ENCODE measurements around the gene WNT11. TPM values are rescaled to one million over a fixed set of nuclear protein-coding genes. Genes with fewer than 3 reads are reported as not detected.
A peak's percentile ranks its signal among the peaks of the same experiment; 100 is the strongest.

The WNT11 gene
- total RNA-seq, result 1 to 10 TPM; 1.4 to 2.1 TPM

GRCh38 chr11:76206327-76207081 is at the start of gene WNT11:
Gene WNT11, minus strand, starts transcription at chr11:76206502. Its CDS starts 95 bp downstream, at chr11:76206407.
- Mint-ChIP-seq H3K27ac (peak within 1 kb of the TSS; percentile 40), H3K4me1 (peaks cover 14% of the 10 kb centered on the region), H3K9me3 (no peaks in the 10 kb centered on the region), H3K27me3 (peaks cover 43% of the 10 kb centered on the region), H3K36me3 (no peaks in the 10 kb centered on the region), H3K4me3 (peak within 1 kb of the TSS; percentile 84)
- ATAC-seq (ENCODE audit: low read depth) (no peak), DNase-seq (peak; percentile 58)
- POLR2A ChIA-PET, result interaction anchor here (1.3 to 4.8 kb wide), 4 partner anchors 24 to 174 kb away, joined by 4 to 47 read pairs (median 18); partner anchors contain the start of genes GVQW3 and THAP12

GRCh38 chr11:76253416-76253815 is 47.1 kb upstream of the WNT11 start:
- DNase-seq (no peak), ATAC-seq (ENCODE audit: low read depth) (no peak)
- Mint-ChIP-seq H3K36me3 (no peaks in the 10 kb centered on the region), H3K4me1 (peaks cover 1% of the 10 kb centered on the region), H3K4me3 (no peak overlapping the region), H3K27ac (no peak overlapping the region), H3K27me3 (peaks cover 5% of the 10 kb centered on the region), H3K9me3 (peaks cover 5% of the 10 kb centered on the region)
- POLR2A ChIA-PET, result no interaction called here

- H3K4me3 Mint-ChIP-seq, result no peak overlapping the region
- peaks cover 1% of the 10 kb centered on the region for H3K4me1 Mint-ChIP-seq
- no peaks in the 10 kb centered on the region for H3K36me3 Mint-ChIP-seq
- DNase-seq, result no peak
- no peak overlapping the region for H3K27ac Mint-ChIP-seq
- peaks cover 2% of the 10 kb centered on the region for H3K27me3 Mint-ChIP-seq
- ATAC-seq (ENCODE audit: low read depth), result no peak
- peaks cover 5% of the 10 kb centered on the region for H3K9me3 Mint-ChIP-seq
- POLR2A ChIA-PET, result no interaction called here
Measured at GRCh38 chr11:76252631-76253070, 46.3 kb upstream of the WNT11 start.

- H3K27ac Mint-ChIP-seq, result no peak overlapping the region
- POLR2A ChIA-PET, result no interaction called here
- ATAC-seq (ENCODE audit: low read depth) (no peak), DNase-seq (no peak)
- H3K9me3 Mint-ChIP-seq, result peaks cover 5% of the 10 kb centered on the region
- H3K4me3 Mint-ChIP-seq, result no peak overlapping the region
- H3K27me3 Mint-ChIP-seq, result peaks cover 3% of the 10 kb centered on the region
- peaks cover 1% of the 10 kb centered on the region for H3K4me1 Mint-ChIP-seq
- no peaks in the 10 kb centered on the region for H3K36me3 Mint-ChIP-seq
Measured at GRCh38 chr11:76251576-76251975, 45.3 kb upstream of the WNT11 start.

- POLR2A ChIA-PET, result interaction anchor here (0.6 kb wide), 1 partner anchor 37 kb away, joined by 4 read pairs; no protein-coding TSS in a partner anchor
- Mint-ChIP-seq H3K36me3 (no peaks in the 10 kb centered on the region), H3K4me1 (peaks cover 1% of the 10 kb centered on the region), H3K27me3 (peaks cover 3% of the 10 kb centered on the region), H3K27ac (no peak overlapping the region), H3K4me3 (no peak overlapping the region), H3K9me3 (peaks cover 5% of the 10 kb centered on the region)
- ATAC-seq (ENCODE audit: low read depth) (no peak), DNase-seq (no peak)
Measured at GRCh38 chr11:76251226-76251575, 44.9 kb upstream of the WNT11 start.

- ATAC-seq (ENCODE audit: low read depth) (no peak), DNase-seq (no peak)
- Mint-ChIP-seq H3K27me3 (peaks cover 3% of the 10 kb centered on the region), H3K4me3 (no peak overlapping the region), H3K36me3 (no peaks in the 10 kb centered on the region), H3K4me1 (peaks cover 1% of the 10 kb centered on the region), H3K27ac (no peak overlapping the region), H3K9me3 (peaks cover 5% of the 10 kb centered on the region)
- POLR2A ChIA-PET, result interaction anchor here (0.6 kb wide), 1 partner anchor 37 kb away, joined by 4 read pairs; no protein-coding TSS in a partner anchor
Measured at GRCh38 chr11:76250520-76251225, 44.4 kb upstream of the WNT11 start.

GRCh38 chr11:76249195-76249741 is 43.0 kb upstream of the WNT11 start:
- no peak overlapping the region for H3K27ac Mint-ChIP-seq

GRCh38 chr11:76248210-76248609 is 41.9 kb upstream of the WNT11 start:
- ATAC-seq (ENCODE audit: low read depth) (no peak), DNase-seq (no peak)
- POLR2A ChIA-PET, result no interaction called here
- Mint-ChIP-seq H3K36me3 (no peaks in the 10 kb centered on the region), H3K9me3 (peaks cover 5% of the 10 kb centered on the region), H3K27ac (no peak overlapping the region), H3K4me1 (no peaks in the 10 kb centered on the region), H3K4me3 (no peak overlapping the region), H3K27me3 (peaks cover 3% of the 10 kb centered on the region)

More at GRCh38 chr11:76249195-76249741, 43.0 kb upstream of the WNT11 start:
- H3K27me3 Mint-ChIP-seq, result peaks cover 3% of the 10 kb centered on the region
- no peak for DNase-seq
- peaks cover 1% of the 10 kb centered on the region for H3K4me1 Mint-ChIP-seq
- POLR2A ChIA-PET, result no interaction called here
- no peaks in the 10 kb centered on the region for H3K36me3 Mint-ChIP-seq
- H3K4me3 Mint-ChIP-seq, result no peak overlapping the region
- H3K9me3 Mint-ChIP-seq, result peaks cover 5% of the 10 kb centered on the region
- no peak for ATAC-seq (ENCODE audit: low read depth)

GRCh38 chr11:76247091-76247490 is 40.8 kb upstream of the WNT11 start:
- Mint-ChIP-seq H3K36me3 (no peaks in the 10 kb centered on the region), H3K4me3 (no peak overlapping the region), H3K9me3 (peaks cover 5% of the 10 kb centered on the region), H3K4me1 (no peaks in the 10 kb centered on the region), H3K27ac (no peak overlapping the region), H3K27me3 (peaks cover 2% of the 10 kb centered on the region)
- ATAC-seq (ENCODE audit: low read depth), result no peak
- DNase-seq, result no peak
- POLR2A ChIA-PET, result interaction anchor here (1.1 kb wide), 1 partner anchor 12 kb away, joined by 3 read pairs; no protein-coding TSS in a partner anchor

GRCh38 chr11:76246271-76246933 is 40.1 kb upstream of the WNT11 start:
- Mint-ChIP-seq H3K27me3 (peaks cover 2% of the 10 kb centered on the region), H3K27ac (no peak overlapping the region)
- POLR2A ChIA-PET, result no interaction called here

GRCh38 chr11:76245720-76246119 is 39.4 kb upstream of the WNT11 start:
- H3K27ac Mint-ChIP-seq, result no peak overlapping the region

More at GRCh38 chr11:76246271-76246933, 40.1 kb upstream of the WNT11 start:
- Mint-ChIP-seq H3K4me1 (no peaks in the 10 kb centered on the region), H3K9me3 (peaks cover 3% of the 10 kb centered on the region), H3K4me3 (no peak overlapping the region), H3K36me3 (no peaks in the 10 kb centered on the region)
- DNase-seq, result no peak
- ATAC-seq (ENCODE audit: low read depth), result no peak

GRCh38 chr11:76244316-76244851 is 38.1 kb upstream of the WNT11 start:
- Mint-ChIP-seq H3K27ac (no peak overlapping the region), H3K4me1 (no peaks in the 10 kb centered on the region), H3K4me3 (no peak overlapping the region), H3K9me3 (no peaks in the 10 kb centered on the region), H3K27me3 (peaks cover 2% of the 10 kb centered on the region), H3K36me3 (no peaks in the 10 kb centered on the region)
- POLR2A ChIA-PET, result no interaction called here
- no peak for ATAC-seq (ENCODE audit: low read depth)
- DNase-seq, result no peak

More at GRCh38 chr11:76245720-76246119, 39.4 kb upstream of the WNT11 start:
- H3K4me1 Mint-ChIP-seq, result no peaks in the 10 kb centered on the region
- H3K9me3 Mint-ChIP-seq, result peaks cover 1% of the 10 kb centered on the region
- POLR2A ChIA-PET, result no interaction called here
- peaks cover 2% of the 10 kb centered on the region for H3K27me3 Mint-ChIP-seq
- DNase-seq, result no peak
- H3K36me3 Mint-ChIP-seq, result no peaks in the 10 kb centered on the region
- no peak overlapping the region for H3K4me3 Mint-ChIP-seq
- ATAC-seq (ENCODE audit: low read depth), result no peak

- no peak for ATAC-seq (ENCODE audit: low read depth)
- H3K27ac Mint-ChIP-seq, result no peak overlapping the region
- POLR2A ChIA-PET, result no interaction called here
Measured at GRCh38 chr11:76243957-76244285, 37.6 kb upstream of the WNT11 start.

More at GRCh38 chr11:76243957-76244285, 37.6 kb upstream of the WNT11 start:
- DNase-seq, result no peak
- Mint-ChIP-seq H3K4me1 (no peaks in the 10 kb centered on the region), H3K4me3 (no peak overlapping the region), H3K9me3 (no peaks in the 10 kb centered on the region), H3K36me3 (no peaks in the 10 kb centered on the region), H3K27me3 (peaks cover 2% of the 10 kb centered on the region)
